ENCODE results near the gene GALNT9.

- TF ChIP-seq CTCF (IDR thresholded peaks at IDR 0.05), result no peak
- no peak for TF ChIP-seq POLR2A (IDR thresholded peaks at IDR 0.05)
Observed at GRCh38 chr12:132281038-132281437, 48.4 kb downstream of the GALNT9 start.

Data from prostate gland (tissue), 2 donors.